ENCODE measurements around the gene NEFH. TPM values are rescaled to one million over a fixed set of nuclear protein-coding genes. Genes with fewer than 3 reads are reported as not detected.

The NEFH gene
- total RNA-seq, 1 experiment from 2014 or later: 5.7 TPM

GRCh38 chr22:29477723-29478318, 2.2 kb upstream of the NEFH start:
- no peak overlapping the region for H3K27ac ChIP-seq (ENCODE audit: insufficient read length, low read depth, low read length)
- H3K27ac Mint-ChIP-seq: no peak overlapping the region
- no peak overlapping the region for H4K91ac ChIP-seq (ENCODE audit: insufficient read length, low read depth, low read length)
- peaks cover 10% of the 10 kb centered on the region for H3K23me2 ChIP-seq (ENCODE audit: insufficient read length, low read depth, low read length, poor library complexity, severe bottlenecking)
- no peak overlapping the region for H2BK5ac ChIP-seq (ENCODE audit: insufficient read length, low read length)
- H3K27me3 Mint-ChIP-seq (ENCODE audit: low read depth): peaks cover 96% of the 10 kb centered on the region
- H2BK120ac ChIP-seq (ENCODE audit: low read depth, low read length, poor library complexity, severe bottlenecking): no peak overlapping the region
- peaks cover 8 to 9% of the 10 kb centered on the region in 2 experiments for H3K9me3 Mint-ChIP-seq
- H3K4me1 ChIP-seq (ENCODE audit: insufficient read depth, low read length): peaks cover 6% of the 10 kb centered on the region
- H3K56ac ChIP-seq (ENCODE audit: insufficient read length, low read depth, low read length): no peak overlapping the region
- no peaks in the 10 kb centered on the region for H3K9me3 ChIP-seq (ENCODE audit: control insufficient read depth, low read depth, low read length)
- no peak overlapping the region for H2AK5ac ChIP-seq (ENCODE audit: insufficient read length, low read length)
- no peak for TF ChIP-seq CTCF (conservative IDR thresholded peaks at IDR 0.05)
- H4K20me1 ChIP-seq (ENCODE audit: control insufficient read depth, insufficient read depth, insufficient read length): no peaks in the 10 kb centered on the region
- no peak overlapping the region for H3K18ac ChIP-seq (ENCODE audit: insufficient read length, low read depth, low read length)
- no peak overlapping the region for H2BK20ac ChIP-seq (ENCODE audit: low read depth, low read length, poor library complexity, severe bottlenecking)
- H3K36me3 Mint-ChIP-seq (ENCODE audit: insufficient read depth in 1 of 3, low read depth in 3 of 3): no peaks in the 10 kb centered on the region; a peak in 1 of 7 replicates
- H3K4ac ChIP-seq (ENCODE audit: low read depth, low read length): no peak overlapping the region
- H3T11ph ChIP-seq (ENCODE audit: low read length): no peak overlapping the region
- H2BK12ac ChIP-seq (ENCODE audit: insufficient read length, low read depth, low read length): no peak overlapping the region
- no peak overlapping the region for H3K14ac ChIP-seq (ENCODE audit: insufficient read depth, low read length)
- no peaks in the 10 kb centered on the region for H3K79me2 ChIP-seq (ENCODE audit: insufficient read depth, low read length)
- DNase-seq: no peak
- no CpG with 5 or more reads among the region's 4 CpGs for WGBS (ENCODE audit: extremely low coverage, insufficient read length, low lambda C conversion rate)
- no peak overlapping the region for H4K5ac ChIP-seq (ENCODE audit: insufficient read length, low read depth, low read length)
- H3K27me3 ChIP-seq (ENCODE audit: insufficient read depth, low read length): peaks cover 27% of the 10 kb centered on the region
- H3K4me1 Mint-ChIP-seq: peaks cover 38 to 43% of the 10 kb centered on the region in 2 experiments
- no peak overlapping the region for H2BK15ac ChIP-seq (ENCODE audit: low read depth, low read length)
- no peak overlapping the region for H3K9ac ChIP-seq (ENCODE audit: extremely low read depth, insufficient read length, low read length)
- H4K8ac ChIP-seq (replicated peaks; ENCODE audit: insufficient read length, low read depth, low read length): no peak overlapping the region
- peak overlapping the region; percentile 29 to 79 for H3K4me3 Mint-ChIP-seq
- no peak overlapping the region for H3K23ac ChIP-seq (ENCODE audit: insufficient read length, low read depth, low read length)
- no peaks in the 10 kb centered on the region for H3K79me1 ChIP-seq (ENCODE audit: insufficient read depth, low read depth, low read length, poor library complexity, severe bottlenecking)
- H3K4me2 ChIP-seq (ENCODE audit: insufficient read depth, insufficient read length, low read length): peak overlapping the region; percentile 25
- no peak overlapping the region for H2AFZ ChIP-seq (ENCODE audit: low read length)
